MM.1S (cell line): ENCODE results near the gene KDM6A.
A peak's percentile ranks its signal among the peaks of the same experiment; 100 is the strongest.

Source experiments
- DNase-seq: peaks from one replicate; pipeline ENCODE4 v3.0.0-alpha.2; 2015
- H2AFZ ChIP-seq: fragments of 300-600 bp; sonication (generic); 2 replicates; pipeline ENCODE4 v1.6.0; 2016; ENCODE audit warnings: antibody characterized with exemption, low read length
- H3F3A ChIP-seq: fragments of 300-600 bp; sonication (generic); 2 replicates; pipeline ENCODE4 v1.6.1; 2016; ENCODE audit warnings: mild to moderate bottlenecking, antibody characterized with exemption, low read length, moderate library complexity, mixed read lengths; ENCODE audit not compliant: insufficient read depth
- H3K27ac ChIP-seq: fragments of 300-600 bp; sonication (generic); 2 replicates; pipeline ENCODE4 v1.5.1; 2016; ENCODE audit warnings: mild to moderate bottlenecking, low read length
- H3K27me3 ChIP-seq: fragments of 300-600 bp; sonication (generic); replicated peaks from 2 replicates; pipeline ENCODE4 v1.6.0; 2016; ENCODE audit warnings: low read length; ENCODE audit not compliant: insufficient read depth
- H3K36me3 ChIP-seq: fragments of 300-600 bp; sonication (generic); replicated peaks from 2 replicates; pipeline ENCODE4 v1.6.1; 2016; ENCODE audit warnings: mild to moderate bottlenecking, low read length, mixed read lengths; ENCODE audit not compliant: insufficient read depth
- H3K4me1 ChIP-seq: fragments of 300-600 bp; sonication (generic); 2 replicates; pipeline ENCODE4 v1.6.1; 2016; ENCODE audit warnings: low read length, mixed read lengths
- H3K4me2 ChIP-seq: fragments of 300-600 bp; sonication (generic); 2 replicates; pipeline ENCODE4 v1.6.0; 2016; ENCODE audit warnings: low read depth, low read length
- H3K4me3 ChIP-seq: fragments of 300-600 bp; sonication (generic); 2 replicates; pipeline ENCODE4 v1.5.1; 2016; ENCODE audit warnings: low read length, mixed read lengths
- H3K79me2 ChIP-seq: fragments of 300-600 bp; sonication (generic); 2 replicates; pipeline ENCODE4 v1.6.1; 2016; ENCODE audit warnings: mixed run types, low read length, mixed read lengths
- H3K9ac ChIP-seq: fragments of 300-600 bp; sonication (generic); 2 replicates; pipeline ENCODE4 v1.6.1; 2016; ENCODE audit warnings: low read length, mixed read lengths
- H3K9me2 ChIP-seq: fragments of 300-600 bp; sonication (generic); replicated peaks from 2 replicates; pipeline ENCODE4 v1.6.1; 2016; ENCODE audit warnings: mild to moderate bottlenecking, low read length, mixed read lengths; ENCODE audit not compliant: insufficient read depth
- H3K9me3 ChIP-seq: fragments of 300-600 bp; sonication (generic); replicated peaks from 2 replicates; pipeline ENCODE4 v1.6.1; 2016; ENCODE audit warnings: mild to moderate bottlenecking, low read length, mixed read lengths; ENCODE audit not compliant: insufficient read depth
- H4K20me1 ChIP-seq: fragments of 300-600 bp; sonication (generic); 2 replicates; pipeline ENCODE4 v1.6.1; 2016; ENCODE audit warnings: mild to moderate bottlenecking, low read length, moderate library complexity, mixed read lengths; ENCODE audit not compliant: insufficient read depth
- EZH2 ChIP-seq: fragments of 300-600 bp; sonication (generic); optimal IDR thresholded peaks from 2 replicates; pipeline ENCODE3; 2017; ENCODE audit warnings: low read depth, mild to moderate bottlenecking, antibody characterized with exemption, low read length, mixed read lengths
- EZH2phosphoT487 ChIP-seq: fragments of 300-600 bp; sonication (generic); IDR thresholded peaks from 2 replicates; pipeline ENCODE4 v1.6.1; 2018; ENCODE audit warnings: antibody characterized with exemption, low read length
- TF ChIP-seq, protein P1 (sequence below): fragments of 300-600 bp; sonication (generic); IDR thresholded peaks from 2 replicates; pipeline ENCODE4 v1.5.1; 2016; ENCODE audit warnings: antibody characterized with exemption, low read length, mixed read lengths

Gene KDM6A

GRCh38 chrX:44871931-44872820 lies 812 bp upstream of the KDM6A start:
- H2AFZ ChIP-seq: peak overlapping the region; percentile 67
- peaks cover 52% of the 10 kb centered on the region for H3K79me2 ChIP-seq
- no peak for DNase-seq

GRCh38 chrX:44873415-44874276 lies 658 bp downstream of the KDM6A start:
- Histone ChIP-seq H3K27me3 (no peaks in the 10 kb centered on the region), H3F3A (peaks cover 10% of the 10 kb centered on the region; the same call in 1 of the 2 replicates), H3K9me3 (no peaks in the 10 kb centered on the region), H4K20me1 (no peaks in the 10 kb centered on the region), H3K27ac (peak overlapping the region; percentile 88), H2AFZ (peak overlapping the region; percentile 42), H3K79me2 (peaks cover 66% of the 10 kb centered on the region), H3K36me3 (no peaks in the 10 kb centered on the region), H3K4me3 (peak overlapping the region; percentile 76), H3K4me2 (peak overlapping the region; percentile 80), H3K4me1 (no peaks in the 10 kb centered on the region), H3K9ac (peak overlapping the region; percentile 90), H3K9me2 (no peaks in the 10 kb centered on the region)
- peak; percentile 21 for DNase-seq
- TF ChIP-seq, protein P1, sequence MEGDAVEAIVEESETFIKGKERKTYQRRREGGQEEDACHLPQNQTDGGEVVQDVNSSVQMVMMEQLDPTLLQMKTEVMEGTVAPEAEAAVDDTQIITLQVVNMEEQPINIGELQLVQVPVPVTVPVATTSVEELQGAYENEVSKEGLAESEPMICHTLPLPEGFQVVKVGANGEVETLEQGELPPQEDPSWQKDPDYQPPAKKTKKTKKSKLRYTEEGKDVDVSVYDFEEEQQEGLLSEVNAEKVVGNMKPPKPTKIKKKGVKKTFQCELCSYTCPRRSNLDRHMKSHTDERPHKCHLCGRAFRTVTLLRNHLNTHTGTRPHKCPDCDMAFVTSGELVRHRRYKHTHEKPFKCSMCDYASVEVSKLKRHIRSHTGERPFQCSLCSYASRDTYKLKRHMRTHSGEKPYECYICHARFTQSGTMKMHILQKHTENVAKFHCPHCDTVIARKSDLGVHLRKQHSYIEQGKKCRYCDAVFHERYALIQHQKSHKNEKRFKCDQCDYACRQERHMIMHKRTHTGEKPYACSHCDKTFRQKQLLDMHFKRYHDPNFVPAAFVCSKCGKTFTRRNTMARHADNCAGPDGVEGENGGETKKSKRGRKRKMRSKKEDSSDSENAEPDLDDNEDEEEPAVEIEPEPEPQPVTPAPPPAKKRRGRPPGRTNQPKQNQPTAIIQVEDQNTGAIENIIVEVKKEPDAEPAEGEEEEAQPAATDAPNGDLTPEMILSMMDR: no peak
- TF ChIP-seq EZH2 (no peak), EZH2phosphoT487 (no peak)

More at GRCh38 chrX:44871931-44872820, 812 bp upstream of the KDM6A start:
- peak overlapping the region; percentile 85; the same call in 1 of the 2 replicates for H3K27ac ChIP-seq
- no peaks in the 10 kb centered on the region for H3K4me1 ChIP-seq
- H3K27me3 ChIP-seq: no peaks in the 10 kb centered on the region
- peak overlapping the region; percentile 85 for H3K4me3 ChIP-seq
- H4K20me1 ChIP-seq: no peaks in the 10 kb centered on the region
- H3K9ac ChIP-seq: peak overlapping the region; percentile 91
- H3K9me3 ChIP-seq: no peaks in the 10 kb centered on the region
- no peaks in the 10 kb centered on the region for H3K36me3 ChIP-seq
- no peaks in the 10 kb centered on the region for H3K9me2 ChIP-seq
- peaks cover 10% of the 10 kb centered on the region; the same call in 1 of the 2 replicates for H3F3A ChIP-seq
- TF ChIP-seq, protein P1: no peak
- TF ChIP-seq EZH2phosphoT487 (no peak), EZH2 (no peak)
- peak overlapping the region; percentile 66 for H3K4me2 ChIP-seq

DNA sequence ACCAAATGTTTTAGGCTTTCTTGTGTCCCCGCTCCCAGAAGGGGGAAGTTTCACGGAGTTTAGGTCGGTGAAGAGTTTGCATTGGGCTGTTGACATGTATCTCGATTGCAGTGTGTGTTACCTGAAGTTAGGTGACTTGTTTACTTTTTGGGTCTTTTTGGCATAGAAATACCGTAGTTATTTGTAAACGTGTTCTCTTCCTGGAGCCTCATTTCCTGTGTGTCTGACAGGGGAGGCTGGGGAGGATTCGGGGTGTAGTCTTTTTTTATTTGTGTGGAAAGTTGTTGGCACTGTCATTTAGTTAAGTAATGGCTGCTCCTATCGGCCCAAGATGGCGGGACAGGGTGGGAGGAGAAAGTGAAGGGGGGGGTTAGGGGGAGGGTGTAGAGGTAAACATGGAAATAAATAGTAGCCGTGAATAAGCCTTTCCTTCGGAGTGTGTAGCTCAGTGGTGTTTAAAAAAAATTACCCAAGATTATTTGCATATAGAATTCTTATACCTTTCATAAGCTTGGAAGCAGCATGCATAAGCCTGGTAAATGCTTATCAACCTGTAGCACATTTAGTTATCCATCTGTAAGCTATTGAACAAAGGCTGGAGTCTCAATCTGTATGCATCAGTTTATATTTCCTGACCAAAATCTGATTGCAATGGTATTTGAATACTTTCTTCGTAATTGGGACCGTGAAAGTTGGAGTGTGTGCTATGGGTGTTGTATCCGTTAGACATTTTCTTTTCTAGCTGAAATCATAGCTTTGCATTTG lies 1.6 kb downstream of the KDM6A start:
- peak overlapping the region; percentile 80 for H3K4me2 ChIP-seq
- H3K9ac ChIP-seq: peak overlapping the region; percentile 90
- H3K9me3 ChIP-seq: no peaks in the 10 kb centered on the region
- peaks cover 10% of the 10 kb centered on the region; the same call in 1 of the 2 replicates for H3F3A ChIP-seq
- no peaks in the 10 kb centered on the region for H3K4me1 ChIP-seq
- no peaks in the 10 kb centered on the region for H3K9me2 ChIP-seq
- peak; percentile 13 for DNase-seq
- TF ChIP-seq EZH2 (no peak), EZH2phosphoT487 (no peak)
- TF ChIP-seq, protein P1: no peak
- peak overlapping the region; percentile 88 for H3K27ac ChIP-seq
- H4K20me1 ChIP-seq: no peaks in the 10 kb centered on the region
- no peak overlapping the region for H2AFZ ChIP-seq
- no peaks in the 10 kb centered on the region for H3K27me3 ChIP-seq
- no peaks in the 10 kb centered on the region for H3K36me3 ChIP-seq
- peaks cover 76% of the 10 kb centered on the region for H3K79me2 ChIP-seq
- peak overlapping the region; percentile 76 for H3K4me3 ChIP-seq
